Naive thymus-derived CD4-positive, alpha-beta T cell (primary cell): ENCODE data around the gene C19orf85. TPM values are rescaled to one million over a fixed set of nuclear protein-coding genes. Genes with fewer than 3 reads are reported as not detected.

Source experiments
- ATAC-seq: fragments of 150-1000 bp; cut with Tn5 transposase; 2 replicates; pipeline ENCODE4 v1.10.0; 2021; ENCODE audit warnings: mild to moderate bottlenecking, moderate library complexity
- CTCF ChIA-PET: fragments of 350-600 bp; sonication (Branson Sonifier 250); formaldehyde crosslinking; loops from one replicate; lab custom pipeline; 2021; ENCODE audit warnings: antibody characterized with exemption; lab: Charles Lee
- POLR2A ChIA-PET: fragments of 350-600 bp; sonication (Branson Sonifier 250); formaldehyde crosslinking; loops from one replicate; lab custom pipeline; 2021; ENCODE audit warnings: antibody characterized with exemption, inconsistent platforms; lab: Charles Lee
- DNase-seq, 9 donors: peaks; one replicate each; pipeline versions ENCODE4 v3.0.0 to v3.0.0-alpha.2; 2020 to 2022; ENCODE audit warnings: mixed read lengths in 1 of 9
- H3K27ac ChIP-seq: one replicate; pipeline ENCODE4 v1.7.0; 2013; ENCODE audit warnings: mild to moderate bottlenecking, low read depth, low read length, moderate library complexity
- H3K27me3 ChIP-seq, 2 donors: one replicate each; pipeline ENCODE4 v1.7.0; 2013; ENCODE audit warnings: low read length in 2 of 2, mild to moderate bottlenecking in 2 of 2, moderate library complexity in 2 of 2; ENCODE audit not compliant: control insufficient read depth in 2 of 2, insufficient read depth in 2 of 2
- H3K36me3 ChIP-seq, 3 experiments: 1 replicate in 2 of 3; 2 replicates in 1 of 3; pipeline ENCODE4 v1.7.0; 2013; ENCODE audit warnings: low read length in 3 of 3, mild to moderate bottlenecking in 3 of 3, moderate library complexity in 1 of 3; ENCODE audit not compliant: insufficient read depth in 3 of 3, control insufficient read depth in 2 of 3
- H3K4me1 ChIP-seq, 2 donors: one replicate each; pipeline ENCODE4 v1.7.0; 2013; ENCODE audit warnings: low read length in 2 of 2, mild to moderate bottlenecking in 2 of 2, moderate library complexity in 1 of 2; ENCODE audit not compliant: control insufficient read depth in 2 of 2, insufficient read depth in 2 of 2
- H3K4me3 ChIP-seq: 2 replicates; pipeline ENCODE4 v1.7.0; 2013; ENCODE audit warnings: mild to moderate bottlenecking, low read length
- H3K9me3 ChIP-seq, 3 experiments: 1 replicate in 2 of 3; 2 replicates in 1 of 3; pipeline ENCODE4 v1.7.0; 2013; ENCODE audit warnings: low read length in 3 of 3; ENCODE audit not compliant: control insufficient read depth in 2 of 3
- H3K27ac Mint-ChIP-seq, 9 donors: one replicate each; pipeline ENCODE4 v1.8.0; 2020 to 2022; ENCODE audit warnings: mixed read lengths in 9 of 9, mild to moderate bottlenecking in 8 of 9, moderate library complexity in 5 of 9, inconsistent platforms in 2 of 9
- H3K27me3 Mint-ChIP-seq, 5 donors: one replicate each; pipeline ENCODE4 v1.8.0; 2021 to 2022; ENCODE audit warnings: mixed read lengths in 5 of 5, mild to moderate bottlenecking in 1 of 5
- H3K36me3 Mint-ChIP-seq, 5 donors: one replicate each; pipeline ENCODE4 v1.8.0; 2020 to 2022; ENCODE audit warnings: mixed read lengths in 5 of 5, mild to moderate bottlenecking in 3 of 5, inconsistent platforms in 1 of 5
- H3K4me1 Mint-ChIP-seq, 7 donors: one replicate each; pipeline ENCODE4 v1.8.0; 2020 to 2022; ENCODE audit warnings: mixed read lengths in 7 of 7, mild to moderate bottlenecking in 3 of 7, inconsistent platforms in 1 of 7
- H3K4me3 Mint-ChIP-seq, 10 donors: one replicate each; pipeline ENCODE4 v1.8.0; 2020 to 2022; ENCODE audit warnings: mild to moderate bottlenecking in 10 of 10, mixed read lengths in 10 of 10, moderate library complexity in 6 of 10, inconsistent platforms in 2 of 10
- H3K9me3 Mint-ChIP-seq, 11 donors: one replicate each; pipeline ENCODE4 v1.8.0; 2020 to 2022; ENCODE audit warnings: mixed read lengths in 11 of 11, mild to moderate bottlenecking in 4 of 11, inconsistent platforms in 1 of 11, moderate library complexity in 1 of 11
- intact Hi-C, 2 donors: fragments of 100-400 bp; cut with micrococcal nuclease; formaldehyde crosslinking; loops; one replicate each; pipeline ENCODE4 v1.15.1; 2023
- polyA plus RNA-seq, 2 donors: library from polyadenylated mRNA; unstranded; fragments of 300-500 nt; fragmentation: Illumina TruSeq; gene quantifications; one replicate each; pipeline ENCODE4 v1.2.3, GENCODE V29; 2021
- total RNA-seq, 6 experiments: library from RNA in 5 of 6; stranded (reverse) in 5 of 6; gene quantifications; 1 replicate in 5 of 6; 2 replicates in 1 of 6; pipeline ENCODE4 v1.2.3 and lab custom pipeline; 2021 to 2026

C19orf85 gene
- total RNA-seq: not detected
- not detected for polyA plus RNA-seq
- total RNA-seq (lab: John Stamatoyannopoulos, UW): not detected

DNA sequence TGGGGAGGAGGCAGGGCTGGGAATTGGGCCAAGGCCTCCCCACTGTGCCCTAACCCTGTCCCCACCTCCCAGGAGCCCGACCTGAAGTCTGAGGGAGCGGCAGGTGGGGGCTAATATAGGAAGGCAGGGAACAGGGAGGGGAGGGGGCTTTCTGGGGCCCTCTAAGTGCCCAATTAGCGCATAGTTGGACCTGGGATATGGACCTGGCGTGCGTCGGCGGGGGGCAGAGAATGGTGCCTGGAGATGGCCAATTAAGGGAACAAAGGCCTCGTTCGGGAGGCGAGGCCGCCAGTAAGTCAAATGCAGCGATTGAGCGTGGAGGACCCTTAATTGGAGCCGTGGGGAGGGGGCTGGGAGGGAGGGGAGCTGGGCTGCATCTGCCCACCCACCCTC is at the start of gene C19orf85:
Gene C19orf85, minus strand, starts transcription at position 90 of the 393 bp plus-strand sequence. CDS start 197 bp downstream, outside the sequence.
- intact Hi-C loops: no loop called here

DNA sequence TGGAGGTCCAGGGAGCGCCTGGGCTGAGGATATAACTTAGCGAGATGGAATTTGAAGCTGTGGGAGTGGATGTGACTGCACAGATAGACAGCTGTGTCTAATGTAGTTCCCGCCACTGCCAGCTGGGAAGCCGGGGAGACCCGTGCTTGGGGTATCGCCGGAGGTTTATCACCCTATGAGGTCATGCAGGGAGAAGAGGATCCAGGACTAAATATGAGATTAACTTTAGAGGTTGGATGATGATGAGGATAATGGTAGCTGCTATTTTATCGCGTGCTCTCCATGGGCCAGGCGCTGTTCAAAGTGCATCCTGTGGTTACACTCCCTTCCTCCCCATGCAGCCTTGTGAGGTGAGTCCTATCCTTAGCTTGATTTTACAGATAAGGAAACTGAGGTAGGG is 43.6 kb upstream of the C19orf85 start:
- H3K9me3 ChIP-seq: no peaks in the 10 kb centered on the region
- ATAC-seq (no peak), DNase-seq (no peak)
- no peaks in the 10 kb centered on the region for H3K27me3 ChIP-seq
- H3K36me3 ChIP-seq: no peaks in the 10 kb centered on the region
- H3K36me3 Mint-ChIP-seq: peaks cover 0 to 5% (median 0%) of the 10 kb centered on the region in 5 donors
- H3K27ac ChIP-seq: no peak overlapping the region
- H3K27ac Mint-ChIP-seq: peak overlapping the region in 1 of 9 donors; percentile 6
- peaks cover 0 to 21% (median 14%) of the 10 kb centered on the region in 5 donors for H3K27me3 Mint-ChIP-seq
- peaks cover 0 to 12% (median 9%) of the 10 kb centered on the region in 7 donors for H3K4me1 Mint-ChIP-seq
- H3K4me3 Mint-ChIP-seq: no peak overlapping the region
- peaks cover 4% of the 10 kb centered on the region in 2 donors for H3K4me1 ChIP-seq
- intact Hi-C loops: no loop called here
- CTCF ChIA-PET: interaction anchor here (0.8 kb wide), 2 partner anchors 123 to 124 kb away, joined by 3 read pairs; no protein-coding TSS in a partner anchor
- POLR2A ChIA-PET: interaction anchor here (0.7 kb wide), 1 partner anchor 46 kb away, joined by 4 read pairs; the partner anchor contains the start of gene ISOC2
- peaks cover 0 to 2% (median 0%) of the 10 kb centered on the region in 11 donors for H3K9me3 Mint-ChIP-seq
- no peak overlapping the region for H3K4me3 ChIP-seq

More for the DNA sequence above, at the start of gene C19orf85:
- Mint-ChIP-seq H3K36me3 (no peaks in the 10 kb centered on the region), H3K9me3 (peaks cover 0 to 1% (median 0%) of the 10 kb centered on the region in 11 donors), H3K27ac (no peak within 1 kb of the TSS), H3K27me3 (peaks cover 0 to 5% (median 0%) of the 10 kb centered on the region in 5 donors), H3K4me3 (peak within 1 kb of the TSS in 1 of 10 donors; percentile 45), H3K4me1 (peaks cover 17 to 32% (median 20%) of the 10 kb centered on the region in 7 donors)
- H3K9me3 ChIP-seq: no peaks in the 10 kb centered on the region
- ATAC-seq (no peak), DNase-seq (no peak)
- no peaks in the 10 kb centered on the region for H3K36me3 ChIP-seq
- H3K27ac ChIP-seq: no peak within 1 kb of the TSS
- no peak within 1 kb of the TSS for H3K4me3 ChIP-seq
- H3K4me1 ChIP-seq: peaks cover 4 to 12% of the 10 kb centered on the region in 2 donors
- POLR2A ChIA-PET: no interaction called here
- CTCF ChIA-PET: no interaction called here
- no peaks in the 10 kb centered on the region for H3K27me3 ChIP-seq

DNA sequence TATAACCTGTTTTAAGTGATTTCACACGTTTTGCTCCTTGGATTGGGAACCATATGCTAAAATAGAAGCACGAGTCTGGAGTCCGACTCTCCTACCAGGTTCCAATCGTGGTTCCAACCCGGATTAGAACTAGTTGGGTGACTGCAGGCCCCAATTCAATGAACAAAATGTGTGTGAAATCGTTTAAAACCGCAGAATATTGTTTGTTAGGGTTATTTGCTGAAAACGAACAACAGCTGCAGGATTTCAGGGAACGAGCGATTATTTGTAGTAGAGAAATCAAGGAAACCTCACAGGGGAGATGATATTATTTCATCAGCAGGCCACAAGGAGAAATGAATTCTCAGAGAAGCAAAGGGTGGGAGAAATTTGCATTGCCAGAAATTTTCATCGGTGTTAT is 40.4 kb upstream of the C19orf85 start:
- H3K4me1 ChIP-seq: peaks cover 4% of the 10 kb centered on the region in 2 donors
- no peak overlapping the region for H3K4me3 Mint-ChIP-seq
- peaks cover 0 to 22% (median 10%) of the 10 kb centered on the region in 7 donors for H3K4me1 Mint-ChIP-seq
- ChIA-PET CTCF (interaction anchor here (0.8 to 2.9 kb wide), 7 partner anchors 34 to 364 kb away, joined by 3 to 71 read pairs (median 11); partner anchors contain the start of gene ZNF865), POLR2A (interaction anchor here (0.8 kb wide), 1 partner anchor 19 kb away, joined by 3 read pairs; no protein-coding TSS in a partner anchor)
- H3K27me3 ChIP-seq: no peaks in the 10 kb centered on the region
- peaks cover 0 to 14% (median 0%) of the 10 kb centered on the region in 5 donors for H3K36me3 Mint-ChIP-seq
- H3K27me3 Mint-ChIP-seq: peaks cover 0 to 8% (median 6%) of the 10 kb centered on the region in 5 donors
- no peak overlapping the region for H3K27ac ChIP-seq
- H3K9me3 ChIP-seq: no peaks in the 10 kb centered on the region
- DNase-seq (no peak), ATAC-seq (no peak)
- intact Hi-C loops: loop anchor here in 1 of 2 donors (1.0 to 5.0 kb wide), 5 partner anchors 37 to 853 kb away; partner anchors contain the start of gene PPP1R12C
- H3K27ac Mint-ChIP-seq: no peak overlapping the region
- peaks cover 0 to 9% (median 0%) of the 10 kb centered on the region in 11 donors for H3K9me3 Mint-ChIP-seq
- H3K4me3 ChIP-seq: no peak overlapping the region
- no peaks in the 10 kb centered on the region for H3K36me3 ChIP-seq

DNA sequence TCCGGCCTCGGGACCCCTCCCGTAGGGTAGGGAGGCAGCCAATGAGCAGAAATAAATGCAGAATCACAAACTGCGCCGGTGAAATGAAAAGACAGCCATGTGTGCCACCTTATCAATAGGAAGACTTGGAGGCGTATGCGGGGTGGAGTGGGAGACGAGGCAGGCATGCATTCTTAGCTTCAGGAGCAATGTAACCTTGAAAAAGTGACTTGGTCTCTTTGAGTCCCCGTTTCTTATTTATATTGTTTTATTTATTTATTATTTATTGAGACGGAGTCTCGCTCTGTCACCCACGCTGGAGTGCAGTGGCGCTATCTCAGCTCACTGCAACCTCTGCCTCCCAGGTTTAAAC is 39.7 kb upstream of the C19orf85 start:
- DNase-seq (no peak), ATAC-seq (no peak)
- H3K4me3 Mint-ChIP-seq: peak overlapping the region in 8 of 10 donors; percentile 78 to 89 (median 84)
- H3K36me3 Mint-ChIP-seq: peaks cover 0 to 14% (median 0%) of the 10 kb centered on the region in 5 donors
- no peak overlapping the region for H3K27ac ChIP-seq
- H3K27me3 Mint-ChIP-seq: peaks cover 0 to 8% (median 6%) of the 10 kb centered on the region in 5 donors
- H3K36me3 ChIP-seq: no peaks in the 10 kb centered on the region
- H3K4me1 Mint-ChIP-seq: peaks cover 0 to 22% (median 10%) of the 10 kb centered on the region in 7 donors
- H3K27me3 ChIP-seq: no peaks in the 10 kb centered on the region
- ChIA-PET POLR2A (interaction anchor here (0.8 to 1.2 kb wide), 8 partner anchors 18 to 363 kb away, joined by 3 to 7 read pairs (median 4); partner anchors contain the start of genes FIZ1, TMEM238, ZNF628 and ZNF784), CTCF (interaction anchor here (0.7 to 2.9 kb wide), 28 partner anchors 9 to 363 kb away, joined by 3 to 71 read pairs (median 4); partner anchors contain the start of genes ISOC2, TMEM238, ZNF628 and ZNF865)
- intact Hi-C loops: loop anchor here in 1 of 2 donors (1.0 to 5.0 kb wide), 5 partner anchors 36 to 852 kb away; partner anchors contain the start of gene PPP1R12C
- H3K9me3 Mint-ChIP-seq: peaks cover 0 to 9% (median 0%) of the 10 kb centered on the region in 11 donors
- peak overlapping the region in 6 of 9 donors; percentile 59 to 92 (median 82) for H3K27ac Mint-ChIP-seq
- no peaks in the 10 kb centered on the region for H3K9me3 ChIP-seq
- peak overlapping the region; percentile 79 for H3K4me3 ChIP-seq
- H3K4me1 ChIP-seq: peaks cover 4% of the 10 kb centered on the region in 2 donors

DNA sequence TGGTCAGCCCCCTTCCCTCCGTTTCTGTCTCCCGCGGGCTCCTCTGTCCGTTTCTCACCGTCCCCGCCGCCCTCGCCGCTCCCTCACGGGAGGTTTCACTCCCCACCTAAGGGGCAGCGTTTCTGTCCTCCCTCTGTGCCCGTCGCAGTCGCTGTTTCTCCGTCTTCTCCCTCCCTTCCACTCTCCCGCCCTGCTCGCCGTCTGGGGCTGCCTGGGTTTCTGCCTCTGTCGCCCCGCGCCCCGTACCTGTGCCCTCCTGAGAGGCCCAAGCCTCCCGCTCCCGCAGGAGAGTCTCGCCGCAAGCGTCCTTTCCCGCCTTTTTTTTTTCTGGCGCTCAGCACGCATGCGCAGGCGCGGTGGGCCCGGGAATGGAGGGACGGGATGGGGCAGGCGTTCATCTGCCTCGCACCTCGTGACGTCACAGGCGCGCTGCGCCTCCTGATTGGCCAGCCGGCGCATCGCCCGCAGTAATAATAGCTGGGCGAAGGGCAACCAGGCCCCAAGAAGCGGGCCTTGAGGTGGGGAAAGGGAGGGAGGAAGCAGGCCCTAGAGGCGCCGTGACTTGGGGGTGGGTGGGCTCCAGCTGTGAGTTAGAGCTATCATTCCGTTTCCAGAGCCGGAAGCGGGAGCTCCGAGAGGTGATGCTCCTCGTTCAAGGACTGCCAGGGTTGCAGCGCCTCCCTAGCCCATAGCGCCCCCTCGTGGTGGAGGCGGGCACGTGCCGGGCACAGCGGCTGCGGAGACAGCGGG is 39.1 kb upstream of the C19orf85 start:
- peaks cover 0 to 14% (median 0%) of the 10 kb centered on the region in 5 donors for H3K36me3 Mint-ChIP-seq
- intact Hi-C loops: loop anchor here (1.0 to 5.0 kb wide), 11 partner anchors 18 to 851 kb away; partner anchors contain the start of genes NAT14 (in 2 of the 2), PPP1R12C (in 1 of the 2), PPP6R1 (in 1 of the 2) and RPL28 (in 1 of the 2)
- peaks cover 0 to 22% (median 10%) of the 10 kb centered on the region in 7 donors for H3K4me1 Mint-ChIP-seq
- peak overlapping the region; percentile 79 for H3K4me3 ChIP-seq
- peaks cover 0 to 8% (median 6%) of the 10 kb centered on the region in 5 donors for H3K27me3 Mint-ChIP-seq
- peak overlapping the region; percentile 59 to 96 (median 82) for H3K27ac Mint-ChIP-seq
- peak overlapping the region; percentile 78 to 89 (median 84) for H3K4me3 Mint-ChIP-seq
- DNase-seq (peak; percentile 81 to 98 (median 92)), ATAC-seq (peak; percentile 98)
- H3K4me1 ChIP-seq: peaks cover 4% of the 10 kb centered on the region in 2 donors
- CTCF ChIA-PET: interaction anchor here (0.6 to 2.9 kb wide), 30 partner anchors 10 to 362 kb away, joined by 3 to 71 read pairs (median 4); partner anchors contain the start of genes ISOC2, TMEM238, ZNF628 and ZNF865
- H3K36me3 ChIP-seq: no peaks in the 10 kb centered on the region
- peaks cover 0 to 9% (median 0%) of the 10 kb centered on the region in 11 donors for H3K9me3 Mint-ChIP-seq
- no peaks in the 10 kb centered on the region for H3K27me3 ChIP-seq
- peak overlapping the region; percentile 46 for H3K27ac ChIP-seq
- no peaks in the 10 kb centered on the region for H3K9me3 ChIP-seq
- POLR2A ChIA-PET: interaction anchor here (0.8 to 1.2 kb wide), 7 partner anchors 27 to 362 kb away, joined by 3 to 7 read pairs (median 4); partner anchors contain the start of genes FIZ1, TMEM238, ZNF628 and ZNF784
